Mucosa of descending colon (tissue), 3 donors: ENCODE results near the gene FAM13C. TPM values are rescaled to one million over a fixed set of nuclear protein-coding genes. Genes with fewer than 3 reads are reported as not detected.
A peak's percentile ranks its signal among the peaks of the same experiment; 100 is the strongest.

Experiments
- ATAC-seq: fragments of 200-7000 bp; cut with Tn5 transposase; one replicate; pipeline ENCODE4 v1.9.1; 2020; ENCODE audit warnings: mild to moderate bottlenecking, moderate library complexity
- DNase-seq, 3 donors: peaks; one replicate each; pipeline ENCODE4 v3.0.0-alpha.2; 2020
- H3K36me3 ChIP-seq: fragments of 200-600 bp; one replicate; pipeline ENCODE4 v1.8.0; 2021; ENCODE audit warnings: low read depth, mild to moderate bottlenecking
- H3K4me1 ChIP-seq: fragments of 200-600 bp; one replicate; pipeline ENCODE4 v1.8.0; 2021; ENCODE audit warnings: low read depth, mild to moderate bottlenecking
- H3K4me3 ChIP-seq: fragments of 200-600 bp; one replicate; pipeline ENCODE4 v1.8.0; 2021; ENCODE audit warnings: mild to moderate bottlenecking
- H3K9me3 ChIP-seq: fragments of 200-600 bp; one replicate; pipeline ENCODE4 v1.8.0; 2021; ENCODE audit warnings: mild to moderate bottlenecking
- intact Hi-C, 2 donors: fragments of 100-400 bp; cut with DNase I in 1 of 2; cut with micrococcal nuclease in 1 of 2; formaldehyde crosslinking; loops; one replicate each; pipeline versions ENCODE4 v1.11.0 to v1.11.1; 2022; cut with DNase I, micrococcal nuclease
- total RNA-seq, 3 donors: library from RNA; stranded (reverse); fragmentation: NEBNext Ultra II Directional in 2 of 3; extraction: Animal tissue kit (Norgen Biotek cat#: 25700) in 2 of 3; gene quantifications; one replicate each; pipeline versions ENCODE4 v1.2.1 to v1.2.4, GENCODE V29; 2021 to 2023
- TF ChIP-seq, protein P1 (sequence below): fragments of 200-600 bp; IDR thresholded peaks from one replicate; pipeline ENCODE4 v1.8.0; 2022; ENCODE audit warnings: antibody characterized with exemption, mild to moderate bottlenecking
- donor health status: DM: no; HTN: no; CAD: no; lungs with moderate emphysema.
- donor health status: DM: no; HTN: no; CAD: no.
- donor health status: DM: no; HTN: yes; CAD: no.

The FAM13C gene
- total RNA-seq, 3 donors from 2014 or later: 4.2 to 18.8 (median 6.5) TPM

- intact Hi-C loops: no loop called here
- no peak for ATAC-seq
These were observed 21.1 kb upstream of the FAM13C start for GRCh38 chr10:59383436-59383835.

GRCh38 chr10:59382831-59383295, 20.5 kb upstream of the FAM13C start:
- Histone ChIP-seq H3K9me3 (no peaks in the 10 kb centered on the region), H3K36me3 (no peaks in the 10 kb centered on the region), H3K4me1 (no peaks in the 10 kb centered on the region), H3K4me3 (no peak overlapping the region)
- TF ChIP-seq, protein P1, sequence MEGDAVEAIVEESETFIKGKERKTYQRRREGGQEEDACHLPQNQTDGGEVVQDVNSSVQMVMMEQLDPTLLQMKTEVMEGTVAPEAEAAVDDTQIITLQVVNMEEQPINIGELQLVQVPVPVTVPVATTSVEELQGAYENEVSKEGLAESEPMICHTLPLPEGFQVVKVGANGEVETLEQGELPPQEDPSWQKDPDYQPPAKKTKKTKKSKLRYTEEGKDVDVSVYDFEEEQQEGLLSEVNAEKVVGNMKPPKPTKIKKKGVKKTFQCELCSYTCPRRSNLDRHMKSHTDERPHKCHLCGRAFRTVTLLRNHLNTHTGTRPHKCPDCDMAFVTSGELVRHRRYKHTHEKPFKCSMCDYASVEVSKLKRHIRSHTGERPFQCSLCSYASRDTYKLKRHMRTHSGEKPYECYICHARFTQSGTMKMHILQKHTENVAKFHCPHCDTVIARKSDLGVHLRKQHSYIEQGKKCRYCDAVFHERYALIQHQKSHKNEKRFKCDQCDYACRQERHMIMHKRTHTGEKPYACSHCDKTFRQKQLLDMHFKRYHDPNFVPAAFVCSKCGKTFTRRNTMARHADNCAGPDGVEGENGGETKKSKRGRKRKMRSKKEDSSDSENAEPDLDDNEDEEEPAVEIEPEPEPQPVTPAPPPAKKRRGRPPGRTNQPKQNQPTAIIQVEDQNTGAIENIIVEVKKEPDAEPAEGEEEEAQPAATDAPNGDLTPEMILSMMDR: no peak
- peak in 1 of 3 donors; percentile 22 for DNase-seq
- peak; percentile 55 for ATAC-seq
- intact Hi-C loops: no loop called here

More at GRCh38 chr10:59383436-59383835, 21.1 kb upstream of the FAM13C start:
- Histone ChIP-seq H3K4me1 (no peaks in the 10 kb centered on the region), H3K4me3 (no peak overlapping the region), H3K36me3 (no peaks in the 10 kb centered on the region), H3K9me3 (no peaks in the 10 kb centered on the region)
- TF ChIP-seq, protein P1: no peak
- no peak for DNase-seq

DNA sequence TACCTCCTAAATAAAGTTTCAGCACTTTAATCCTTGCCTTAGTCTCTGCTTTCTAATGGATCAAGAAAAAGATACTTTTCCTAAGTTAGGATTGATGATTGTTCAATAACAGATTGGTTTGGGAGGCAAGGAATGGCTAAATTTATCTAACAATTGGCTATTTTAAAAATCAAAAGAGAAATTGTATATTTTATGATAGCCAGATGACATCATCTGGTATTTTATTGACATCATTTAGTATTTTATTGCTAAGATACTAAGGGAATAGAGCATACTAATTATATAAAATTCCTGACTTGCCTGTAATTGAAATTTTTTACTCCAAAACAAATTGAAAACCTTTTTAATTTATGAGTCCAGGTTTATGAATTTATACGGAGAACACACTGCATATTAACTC, 19.3 kb upstream of the FAM13C start:
- H3K9me3 ChIP-seq: no peaks in the 10 kb centered on the region
- H3K4me3 ChIP-seq: no peak overlapping the region
- H3K4me1 ChIP-seq: no peaks in the 10 kb centered on the region
- ATAC-seq: no peak
- intact Hi-C loops: no loop called here
- no peaks in the 10 kb centered on the region for H3K36me3 ChIP-seq
- no peak for DNase-seq
- TF ChIP-seq, protein P1: no peak

DNA sequence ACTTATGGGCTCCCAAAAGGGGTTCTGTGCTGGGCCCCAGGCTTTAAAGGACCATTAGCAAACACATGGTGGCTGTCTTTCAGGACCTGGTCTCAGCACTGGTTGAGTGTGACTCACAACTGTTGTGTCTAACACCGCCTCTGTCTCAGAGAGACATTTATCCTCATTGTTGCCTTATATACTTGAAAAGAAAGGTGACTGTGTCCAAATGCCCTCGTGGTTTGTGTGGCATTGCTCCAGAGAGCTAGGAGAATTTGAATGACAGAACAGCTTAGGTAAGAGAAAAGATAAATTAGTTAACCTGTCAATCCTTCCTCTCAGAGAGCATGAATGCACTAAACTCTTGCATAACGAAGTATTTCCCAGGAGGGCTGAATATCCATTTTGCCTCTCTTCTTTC, 14.5 kb upstream of the FAM13C start:
- intact Hi-C loops: no loop called here
- no peak overlapping the region for H3K4me3 ChIP-seq
- no peak for DNase-seq
- TF ChIP-seq, protein P1: no peak
- H3K9me3 ChIP-seq: no peaks in the 10 kb centered on the region
- no peak for ATAC-seq
- H3K4me1 ChIP-seq: no peaks in the 10 kb centered on the region
- H3K36me3 ChIP-seq: no peaks in the 10 kb centered on the region

GRCh38 chr10:59375990-59376389, 13.6 kb upstream of the FAM13C start:
- DNase-seq (no peak), ATAC-seq (no peak)
- Histone ChIP-seq H3K9me3 (no peaks in the 10 kb centered on the region), H3K4me3 (no peak overlapping the region), H3K4me1 (no peaks in the 10 kb centered on the region), H3K36me3 (no peaks in the 10 kb centered on the region)
- TF ChIP-seq, protein P1: no peak
- intact Hi-C loops: no loop called here

DNA sequence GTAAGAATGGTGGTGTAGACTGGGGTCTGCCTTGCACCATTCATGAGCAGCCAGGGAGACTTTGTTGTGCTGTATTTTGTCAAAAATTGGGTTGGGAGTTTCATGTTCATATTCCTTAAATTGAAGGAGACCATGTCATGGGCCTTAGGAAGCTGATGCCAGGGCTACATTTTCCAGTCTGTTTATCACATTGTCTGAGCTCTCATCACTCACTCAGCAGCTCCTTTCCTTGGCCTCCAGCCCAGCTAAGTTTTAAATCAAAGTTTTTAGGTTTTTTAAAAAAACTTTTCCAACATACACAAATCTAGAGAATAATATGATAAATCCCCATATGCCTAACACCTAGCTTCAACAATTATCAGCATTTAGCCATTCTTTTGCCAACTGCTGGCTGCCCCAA, 12.6 kb upstream of the FAM13C start:
- ATAC-seq (no peak), DNase-seq (no peak)
- H3K4me3 ChIP-seq: no peak overlapping the region
- intact Hi-C loops: no loop called here
- no peaks in the 10 kb centered on the region for H3K9me3 ChIP-seq
- TF ChIP-seq, protein P1: no peak
- no peaks in the 10 kb centered on the region for H3K4me1 ChIP-seq
- H3K36me3 ChIP-seq: no peaks in the 10 kb centered on the region
